H9 (cell line): ENCODE data around the gene ANXA4. TPM values are rescaled to one million over a fixed set of nuclear protein-coding genes. Genes with fewer than 3 reads are reported as not detected.

Experiments
- DNase-seq: peaks from one replicate; pipeline ENCODE4 v3.0.0-alpha.2; 2017
- H2AFZ ChIP-seq: one replicate; pipeline ENCODE4 v1.6.1; 2013; ENCODE audit warnings: mild to moderate bottlenecking, low read length, control low read depth, moderate library complexity
- H2AK5ac ChIP-seq: 2 replicates; pipeline ENCODE4 v1.6.1; 2013; ENCODE audit warnings: low read length, control low read depth, mixed read lengths; ENCODE audit not compliant: insufficient read length
- H2BK120ac ChIP-seq: one replicate; pipeline ENCODE4 v1.6.1; 2013; ENCODE audit warnings: low read depth, mild to moderate bottlenecking, low read length, control low read depth, inconsistent platforms; ENCODE audit not compliant: poor library complexity, severe bottlenecking
- H2BK12ac ChIP-seq: 2 replicates; pipeline ENCODE4 v1.6.1; 2013; ENCODE audit warnings: low read length, control low read depth, mixed read lengths, low read depth; ENCODE audit not compliant: insufficient read length
- H2BK15ac ChIP-seq: 2 replicates; pipeline ENCODE4 v1.6.1; 2013; ENCODE audit warnings: low read depth, low read length, control low read depth
- H2BK20ac ChIP-seq: one replicate; pipeline ENCODE4 v1.6.1; 2013; ENCODE audit warnings: low read depth, mild to moderate bottlenecking, low read length, control low read depth, inconsistent platforms; ENCODE audit not compliant: poor library complexity, severe bottlenecking
- H2BK5ac ChIP-seq: 2 replicates; pipeline ENCODE4 v1.6.1; 2013; ENCODE audit warnings: low read length, control low read depth, mixed read lengths; ENCODE audit not compliant: insufficient read length
- H3K14ac ChIP-seq: 2 replicates; pipeline ENCODE4 v1.6.1; 2013; ENCODE audit warnings: low read length, control low read depth; ENCODE audit not compliant: insufficient read depth
- H3K18ac ChIP-seq: 2 replicates; pipeline ENCODE4 v1.6.1; 2013; ENCODE audit warnings: low read depth, mild to moderate bottlenecking, mixed read lengths, low read length, control low read depth; ENCODE audit not compliant: insufficient read length
- H3K23ac ChIP-seq: 2 replicates; pipeline ENCODE4 v1.6.1; 2013; ENCODE audit warnings: low read length, control low read depth, mixed read lengths, low read depth; ENCODE audit not compliant: insufficient read length
- H3K23me2 ChIP-seq: 2 replicates; pipeline ENCODE4 v1.6.1; 2013; ENCODE audit warnings: low read depth, mild to moderate bottlenecking, mixed read lengths, low read length, control low read depth; ENCODE audit not compliant: insufficient read length, poor library complexity, severe bottlenecking
- H3K27ac ChIP-seq: 2 replicates; pipeline ENCODE4 v1.5.1; 2013; ENCODE audit warnings: low read length, control low read depth, mixed read lengths, low read depth; ENCODE audit not compliant: insufficient read length
- H3K27me3 ChIP-seq: 2 replicates; pipeline ENCODE4 v1.6.1; 2013; ENCODE audit warnings: low read length, control low read depth, inconsistent platforms; ENCODE audit not compliant: insufficient read depth
- H3K4ac ChIP-seq: 2 replicates; pipeline ENCODE4 v1.6.1; 2013; ENCODE audit warnings: low read depth, mild to moderate bottlenecking, control low read depth, inconsistent platforms, low read length, moderate library complexity
- H3K4me1 ChIP-seq: 2 replicates; pipeline ENCODE4 v1.6.1; 2013; ENCODE audit warnings: low read length, control low read depth, inconsistent platforms; ENCODE audit not compliant: insufficient read depth
- H3K4me2 ChIP-seq: 2 replicates; pipeline ENCODE4 v1.6.1; 2013; ENCODE audit warnings: low read length, control low read depth, mixed read lengths; ENCODE audit not compliant: insufficient read length, insufficient read depth
- H3K56ac ChIP-seq: 2 replicates; pipeline ENCODE4 v1.6.1; 2013; ENCODE audit warnings: low read depth, mild to moderate bottlenecking, mixed read lengths, low read length, control low read depth; ENCODE audit not compliant: insufficient read length
- H3K79me1 ChIP-seq: 2 replicates; pipeline ENCODE4 v1.6.1; 2013; ENCODE audit warnings: low read depth, mild to moderate bottlenecking, moderate library complexity, low read length, control low read depth, inconsistent platforms; ENCODE audit not compliant: insufficient read depth, poor library complexity, severe bottlenecking
- H3K79me2 ChIP-seq: 2 replicates; pipeline ENCODE4 v1.6.1; 2013; ENCODE audit warnings: low read length, control low read depth, inconsistent platforms; ENCODE audit not compliant: insufficient read depth
- H3K9ac ChIP-seq: 2 replicates; pipeline ENCODE4 v1.6.1; 2013; ENCODE audit warnings: low read length, control low read depth, mixed read lengths; ENCODE audit not compliant: insufficient read length; ENCODE audit errors: extremely low read depth
- H3K9me3 ChIP-seq: one replicate; pipeline ENCODE4 v1.6.1; 2013; ENCODE audit warnings: low read depth, low read length, inconsistent platforms; ENCODE audit not compliant: control insufficient read depth
- H3T11ph ChIP-seq: one replicate; pipeline ENCODE4 v1.6.1; 2013; ENCODE audit warnings: mild to moderate bottlenecking, low read length, control low read depth, inconsistent platforms
- H4K20me1 ChIP-seq: one replicate; pipeline ENCODE4 v1.6.1; 2013; ENCODE audit not compliant: control insufficient read depth, insufficient read length, insufficient read depth
- H4K5ac ChIP-seq: 2 replicates; pipeline ENCODE4 v1.6.1; 2013; ENCODE audit warnings: low read depth, mild to moderate bottlenecking, mixed read lengths, low read length, control low read depth; ENCODE audit not compliant: insufficient read length
- H4K8ac ChIP-seq: replicated peaks from 2 replicates; pipeline ENCODE4 v1.6.1; 2013; ENCODE audit warnings: low read length, control low read depth, mixed read lengths, low read depth; ENCODE audit not compliant: insufficient read length
- H4K91ac ChIP-seq: 2 replicates; pipeline ENCODE4 v1.6.1; 2013; ENCODE audit warnings: low read depth, mild to moderate bottlenecking, moderate library complexity, mixed read lengths, low read length, control low read depth; ENCODE audit not compliant: insufficient read length
- H3K27ac Mint-ChIP-seq, 3 experiments: 2 replicates in 2 of 3; 3 replicates in 1 of 3; pipeline ENCODE4 v1.8.0; 2020 to 2021; ENCODE audit warnings: mixed read lengths in 3 of 3, mild to moderate bottlenecking in 1 of 3, moderate library complexity in 1 of 3
- H3K27me3 Mint-ChIP-seq: 2 replicates; pipeline ENCODE4 v1.8.0; 2021; ENCODE audit warnings: low read depth, mild to moderate bottlenecking, moderate library complexity, mixed read lengths
- H3K36me3 Mint-ChIP-seq, 3 experiments: 2 replicates in 2 of 3; 3 replicates in 1 of 3; pipeline ENCODE4 v1.8.0; 2020 to 2021; ENCODE audit warnings: low read depth in 3 of 3, mixed read lengths in 3 of 3; ENCODE audit not compliant: insufficient read depth in 1 of 3
- H3K4me1 Mint-ChIP-seq, 2 experiments: 2 replicates each; pipeline ENCODE4 v1.8.0; 2020; ENCODE audit warnings: mixed read lengths in 2 of 2
- H3K4me3 Mint-ChIP-seq, 2 experiments: 2 replicates in 1 of 2; 3 replicates in 1 of 2; pipeline ENCODE4 v1.8.0; 2020 to 2021; ENCODE audit warnings: mild to moderate bottlenecking in 2 of 2, mixed read lengths in 2 of 2, moderate library complexity in 1 of 2
- H3K9me3 Mint-ChIP-seq, 2 experiments: 2 replicates in 1 of 2; 3 replicates in 1 of 2; pipeline ENCODE4 v1.8.0; 2020; ENCODE audit warnings: mild to moderate bottlenecking in 2 of 2, mixed read lengths in 2 of 2, moderate library complexity in 1 of 2
- whole genome bisulfite sequencing: extraction: QIAGEN DNeasy Blood & Tissue Kit; methylation state at CpG from one replicate; pipeline ENCODE4 v1.1.7; 2013; ENCODE audit warnings: missing lambda C conversion rate, low lambda C conversion rate, mixed read lengths; ENCODE audit not compliant: insufficient read length; ENCODE audit errors: extremely low coverage; 5-methylcytosine and 5-hydroxymethylcytosine counted together
- total RNA-seq: library from RNA; stranded (reverse); gene quantifications from 2 replicates; pipeline ENCODE4 v1.2.1, GENCODE V29; 2021
- TF ChIP-seq, protein P1 (sequence below): fragments of 200-600 bp; sonication (generic); conservative IDR thresholded peaks from 3 replicates; pipeline ENCODE4 v1.8.0; 2021; ENCODE audit warnings: antibody characterized with exemption, mild to moderate bottlenecking

Gene ANXA4
- total RNA-seq, 1 experiment from 2014 or later, result 14.4 TPM

DNA sequence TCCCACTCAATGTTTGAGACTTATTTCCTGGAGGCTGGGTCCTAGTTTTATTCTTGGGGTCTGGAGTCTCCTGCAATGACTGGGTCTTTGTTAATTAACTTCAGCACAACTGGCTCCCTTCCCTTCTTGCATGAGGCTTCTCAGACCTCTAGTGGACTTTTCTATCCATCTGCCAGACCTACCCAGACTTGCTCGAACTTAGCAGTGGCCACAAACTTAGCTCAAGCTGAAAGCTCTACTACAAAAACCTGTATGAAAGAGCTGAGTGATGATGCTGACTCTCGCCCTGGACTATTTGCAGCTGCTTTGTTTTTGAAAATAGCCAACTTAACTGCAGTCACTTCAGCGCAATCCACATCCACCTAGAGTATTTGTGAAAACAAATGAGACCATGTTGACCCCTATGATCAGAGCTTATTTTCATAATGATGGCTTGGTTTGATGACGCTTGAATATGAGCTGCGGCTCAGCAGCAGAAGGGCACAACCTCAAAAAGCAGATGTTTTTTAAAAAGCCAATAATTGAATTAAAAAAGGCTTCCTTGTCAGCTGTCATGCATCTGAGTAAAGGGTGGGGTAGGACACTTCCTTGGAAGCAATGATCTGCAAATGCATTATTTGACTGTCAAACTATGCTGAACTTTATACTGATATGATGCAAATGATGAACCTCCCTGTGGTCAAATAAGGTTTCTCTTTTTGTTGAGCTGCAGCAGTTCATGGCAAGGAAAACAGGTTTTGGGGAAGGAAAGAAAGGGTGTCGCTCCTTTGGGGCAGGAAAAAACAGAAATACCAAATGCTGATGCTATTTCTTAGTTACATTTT, 10.6 kb upstream of the ANXA4 start:
- Histone ChIP-seq H3K23me2 (no peaks in the 10 kb centered on the region), H3K9me3 (no peaks in the 10 kb centered on the region), H3K4ac (no peak overlapping the region), H2AK5ac (no peak overlapping the region), H2BK20ac (no peak overlapping the region), H3K4me2 (no peak overlapping the region), H4K91ac (no peak overlapping the region), H2BK15ac (no peak overlapping the region), H2BK5ac (no peak overlapping the region), H4K20me1 (no peaks in the 10 kb centered on the region), H3K4me1 (no peaks in the 10 kb centered on the region), H3K27me3 (no peaks in the 10 kb centered on the region), H3K27ac (no peak overlapping the region), H3K9ac (no peak overlapping the region), H4K5ac (no peak overlapping the region), H3K56ac (no peak overlapping the region), H3K79me2 (no peaks in the 10 kb centered on the region), H2BK12ac (no peak overlapping the region), H3K79me1 (no peaks in the 10 kb centered on the region), H2BK120ac (no peak overlapping the region), H3T11ph (no peak overlapping the region), H4K8ac (no peak overlapping the region), H3K23ac (no peak overlapping the region), H2AFZ (no peak overlapping the region), H3K18ac (no peak overlapping the region), H3K14ac (no peak overlapping the region)
- H3K4me1 Mint-ChIP-seq, result peaks cover 3 to 7% of the 10 kb centered on the region in 2 experiments
- TF ChIP-seq, protein P1, sequence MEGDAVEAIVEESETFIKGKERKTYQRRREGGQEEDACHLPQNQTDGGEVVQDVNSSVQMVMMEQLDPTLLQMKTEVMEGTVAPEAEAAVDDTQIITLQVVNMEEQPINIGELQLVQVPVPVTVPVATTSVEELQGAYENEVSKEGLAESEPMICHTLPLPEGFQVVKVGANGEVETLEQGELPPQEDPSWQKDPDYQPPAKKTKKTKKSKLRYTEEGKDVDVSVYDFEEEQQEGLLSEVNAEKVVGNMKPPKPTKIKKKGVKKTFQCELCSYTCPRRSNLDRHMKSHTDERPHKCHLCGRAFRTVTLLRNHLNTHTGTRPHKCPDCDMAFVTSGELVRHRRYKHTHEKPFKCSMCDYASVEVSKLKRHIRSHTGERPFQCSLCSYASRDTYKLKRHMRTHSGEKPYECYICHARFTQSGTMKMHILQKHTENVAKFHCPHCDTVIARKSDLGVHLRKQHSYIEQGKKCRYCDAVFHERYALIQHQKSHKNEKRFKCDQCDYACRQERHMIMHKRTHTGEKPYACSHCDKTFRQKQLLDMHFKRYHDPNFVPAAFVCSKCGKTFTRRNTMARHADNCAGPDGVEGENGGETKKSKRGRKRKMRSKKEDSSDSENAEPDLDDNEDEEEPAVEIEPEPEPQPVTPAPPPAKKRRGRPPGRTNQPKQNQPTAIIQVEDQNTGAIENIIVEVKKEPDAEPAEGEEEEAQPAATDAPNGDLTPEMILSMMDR, result no peak
- no peaks in the 10 kb centered on the region; the same call in 1 of the 2 replicates for H3K27me3 Mint-ChIP-seq
- no peak for DNase-seq
- WGBS, result no CpG with 5 or more reads among the region's 6 CpGs
- no peaks in the 10 kb centered on the region for H3K36me3 Mint-ChIP-seq
- no peaks in the 10 kb centered on the region for H3K9me3 Mint-ChIP-seq
- H3K4me3 Mint-ChIP-seq, result no peak overlapping the region
- peak overlapping the region in 2 of 3 experiments; percentile 15 to 71; a peak in 2 of 7 replicates for H3K27ac Mint-ChIP-seq
